HL-60 (cell line): ENCODE results near the gene CDC42EP3.

ENCODE experiments used
- CTCF ChIP-seq: IDR thresholded peaks from one replicate; pipeline ENCODE4 v1.5.1; 2011; ENCODE audit warnings: low read length, control low read depth, inconsistent platforms; ENCODE audit not compliant: insufficient read depth
- GABPA ChIP-seq: IDR thresholded peaks from 2 replicates; pipeline ENCODE4 v1.6.1; 2012; ENCODE audit warnings: low read depth
- POLR2AphosphoS5 ChIP-seq: IDR thresholded peaks from 2 replicates; pipeline ENCODE4 v1.6.1; 2012; ENCODE audit warnings: low read depth
- REST ChIP-seq: IDR thresholded peaks from 2 replicates; pipeline ENCODE4 v1.6.1; 2012; ENCODE audit warnings: low read depth; ENCODE audit not compliant: insufficient replicate concordance
- SPI1 ChIP-seq: IDR thresholded peaks from 2 replicates; pipeline ENCODE4 v1.6.1; 2012; ENCODE audit warnings: low read depth, mild to moderate bottlenecking, borderline replicate concordance

GRCh38 chr2:37683921-37684780 is 12.7 kb upstream of the CDC42EP3 start:
- TF ChIP-seq POLR2AphosphoS5 = no peak
- no peak for TF ChIP-seq GABPA
- TF ChIP-seq CTCF = no peak
- TF ChIP-seq REST = no peak
- no peak for TF ChIP-seq SPI1
